Activated naive CD8-positive, alpha-beta T cell treated with anti-CD3 and anti-CD28 coated beads, Interleukin-2, amount 10 ng/mL, durations not matched to agents 7 days and 5 days (primary cell): ENCODE measurements around the gene TAS2R3. TPM values are rescaled to one million over a fixed set of nuclear protein-coding genes. Genes with fewer than 3 reads are reported as not detected.

Experiments
- ATAC-seq: fragments of 150-1000 bp; cut with Tn5 transposase; one replicate; pipeline ENCODE4 v1.10.0; 2021; ENCODE audit warnings: low read depth, moderate library complexity
- POLR2A ChIA-PET: fragments of 350-600 bp; sonication (Branson Sonifier 250); formaldehyde crosslinking; loops from one replicate; lab custom pipeline; 2021; ENCODE audit warnings: antibody characterized with exemption; lab: Charles Lee
- DNase-seq: peaks from one replicate; pipeline ENCODE4 v3.0.0; 2021
- H3K27ac Mint-ChIP-seq: one replicate; pipeline ENCODE4 v1.8.0; 2022; ENCODE audit warnings: mild to moderate bottlenecking, mixed read lengths
- H3K27me3 Mint-ChIP-seq: one replicate; pipeline ENCODE4 v1.8.0; 2022; ENCODE audit warnings: mild to moderate bottlenecking, moderate library complexity, mixed read lengths
- H3K36me3 Mint-ChIP-seq: one replicate; pipeline ENCODE4 v1.8.0; 2021; ENCODE audit warnings: mild to moderate bottlenecking, mixed read lengths
- H3K4me1 Mint-ChIP-seq: one replicate; pipeline ENCODE4 v1.8.0; 2021; ENCODE audit warnings: mixed read lengths
- H3K4me3 Mint-ChIP-seq: one replicate; pipeline ENCODE4 v1.8.0; 2022; ENCODE audit warnings: mild to moderate bottlenecking, moderate library complexity, mixed read lengths
- H3K9me3 Mint-ChIP-seq: one replicate; pipeline ENCODE4 v1.8.0; 2021; ENCODE audit warnings: mixed read lengths
- total RNA-seq, 2 experiments: library from RNA; stranded (reverse); gene quantifications; one replicate each; pipeline ENCODE4 v1.2.3, GENCODE V29; 2021

The TAS2R3 gene, protein sequence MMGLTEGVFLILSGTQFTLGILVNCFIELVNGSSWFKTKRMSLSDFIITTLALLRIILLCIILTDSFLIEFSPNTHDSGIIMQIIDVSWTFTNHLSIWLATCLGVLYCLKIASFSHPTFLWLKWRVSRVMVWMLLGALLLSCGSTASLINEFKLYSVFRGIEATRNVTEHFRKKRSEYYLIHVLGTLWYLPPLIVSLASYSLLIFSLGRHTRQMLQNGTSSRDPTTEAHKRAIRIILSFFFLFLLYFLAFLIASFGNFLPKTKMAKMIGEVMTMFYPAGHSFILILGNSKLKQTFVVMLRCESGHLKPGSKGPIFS
- total RNA-seq, result 1 to 10 TPM; 2.9 to 3.1 TPM

DNA sequence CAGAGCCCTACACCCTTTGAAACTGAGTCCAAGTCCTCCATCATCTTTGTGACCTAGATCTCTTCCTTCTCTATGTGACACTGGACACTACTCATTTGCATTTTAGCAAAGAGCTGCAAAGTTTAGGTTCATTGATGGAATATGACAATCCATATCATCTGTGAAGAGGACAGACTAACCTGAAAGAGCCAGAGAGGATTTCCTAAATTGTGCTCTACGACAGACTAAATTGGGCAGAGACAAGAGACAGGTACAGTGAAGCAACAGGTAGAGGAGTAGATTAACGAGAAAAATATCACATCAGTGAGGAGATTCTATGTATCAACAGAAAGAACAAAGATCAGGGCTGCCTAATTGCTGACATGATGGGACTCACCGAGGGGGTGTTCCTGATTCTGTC is at the start of gene TAS2R3:
TSS of gene TAS2R3 (plus strand) at position 301 of the 400 bp plus-strand sequence. CDS start at position 363, 62 bp downstream.
- Mint-ChIP-seq H3K27ac (no peak within 1 kb of the TSS), H3K9me3 (no peaks in the 10 kb centered on the region), H3K4me1 (no peaks in the 10 kb centered on the region), H3K27me3 (no peaks in the 10 kb centered on the region), H3K4me3 (no peak within 1 kb of the TSS), H3K36me3 (peaks cover 25% of the 10 kb centered on the region)
- POLR2A ChIA-PET, result no interaction called here
- ATAC-seq, result no peak
- no peak for DNase-seq

DNA sequence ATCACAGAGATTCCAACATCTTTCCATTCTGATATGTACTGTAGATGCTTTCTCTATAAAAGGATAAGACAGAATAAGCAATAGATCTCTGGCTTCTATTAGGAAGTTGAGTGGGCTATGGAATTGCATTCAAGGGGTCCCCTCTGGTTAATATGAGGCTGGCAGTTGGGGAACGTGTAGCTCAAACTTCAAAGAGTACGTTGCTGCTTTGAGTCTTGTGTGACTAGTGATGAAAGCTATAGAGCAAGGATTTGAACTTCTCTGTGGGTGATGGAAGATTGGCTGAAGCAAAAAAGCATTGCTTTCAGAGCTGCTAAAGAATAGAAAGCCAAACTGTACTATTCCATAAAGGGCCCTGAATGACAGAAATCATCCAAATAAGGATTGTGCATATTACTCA is 49.3 kb upstream of the TAS2R3 start:
- H3K4me3 Mint-ChIP-seq, result no peak overlapping the region
- peaks cover 1% of the 10 kb centered on the region for H3K36me3 Mint-ChIP-seq
- DNase-seq (no peak), ATAC-seq (no peak)
- peaks cover 5% of the 10 kb centered on the region for H3K4me1 Mint-ChIP-seq
- H3K27ac Mint-ChIP-seq, result no peak overlapping the region
- POLR2A ChIA-PET, result no interaction called here
- H3K9me3 Mint-ChIP-seq, result no peaks in the 10 kb centered on the region
- H3K27me3 Mint-ChIP-seq, result no peaks in the 10 kb centered on the region

DNA sequence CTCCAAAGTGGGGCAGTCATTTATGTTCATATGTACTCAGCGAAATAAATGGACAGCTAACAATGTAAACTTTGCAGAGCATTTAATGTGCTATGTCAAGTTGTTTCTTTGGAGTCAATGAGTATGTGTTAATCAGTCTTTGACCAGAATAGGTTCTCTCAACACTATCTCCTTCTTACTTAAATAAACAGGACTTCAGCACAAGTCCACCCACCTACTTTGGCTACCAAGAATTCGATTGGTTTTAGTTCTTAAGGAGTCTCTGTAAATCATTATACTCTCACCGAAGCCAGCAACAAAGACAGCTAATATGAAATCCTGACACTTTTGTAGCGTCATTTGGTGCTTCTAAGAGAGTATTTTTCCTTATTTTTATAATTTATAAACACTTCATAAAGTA is 48.9 kb upstream of the TAS2R3 start:
- peaks cover 1% of the 10 kb centered on the region for H3K36me3 Mint-ChIP-seq
- POLR2A ChIA-PET, result no interaction called here
- no peaks in the 10 kb centered on the region for H3K9me3 Mint-ChIP-seq
- no peak for DNase-seq
- no peak overlapping the region for H3K27ac Mint-ChIP-seq
- H3K27me3 Mint-ChIP-seq, result no peaks in the 10 kb centered on the region
- ATAC-seq, result no peak
- H3K4me3 Mint-ChIP-seq, result no peak overlapping the region
- peaks cover 5% of the 10 kb centered on the region for H3K4me1 Mint-ChIP-seq

DNA sequence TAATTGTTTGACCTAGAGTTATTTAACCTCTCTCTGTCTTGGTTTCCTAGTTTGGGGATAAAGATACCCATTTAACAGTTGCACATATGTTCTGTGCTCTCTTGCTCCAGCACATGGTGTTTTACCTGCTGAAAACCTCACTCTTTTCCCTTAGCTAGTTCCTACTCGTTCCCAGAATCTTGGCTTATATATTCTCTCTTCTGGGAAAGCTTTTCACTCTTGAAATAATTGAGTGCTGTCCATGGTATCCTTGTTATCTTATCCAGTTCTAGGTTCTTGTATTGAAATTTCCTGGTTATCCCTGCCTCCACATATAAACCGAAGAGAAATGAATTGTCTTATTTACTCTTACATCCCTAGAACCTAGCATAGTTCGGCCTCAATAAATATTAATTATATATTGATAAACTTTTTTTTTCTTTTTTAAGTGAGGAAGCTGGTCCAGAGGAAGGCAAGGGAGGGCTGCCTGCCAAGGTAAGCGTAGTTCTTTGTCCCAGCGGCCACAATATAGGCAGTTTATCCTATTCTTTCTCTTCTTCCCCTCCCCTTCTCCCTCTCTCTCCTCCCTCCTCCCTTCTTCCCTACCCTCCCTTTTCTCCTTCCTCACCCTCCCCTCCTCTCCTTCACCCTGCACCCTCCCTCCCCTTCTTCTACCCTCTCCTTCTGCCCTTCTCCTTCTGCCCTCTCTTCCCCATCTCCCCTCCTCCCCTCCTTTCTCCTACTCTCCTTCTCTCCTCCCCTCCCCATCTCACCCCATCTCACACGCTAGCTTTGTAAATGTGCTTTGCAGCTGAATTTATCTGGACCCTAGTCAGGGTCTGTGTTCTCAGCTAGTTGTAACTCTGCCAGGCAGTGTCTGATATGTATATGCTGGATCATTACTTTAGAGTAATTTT is 47.9 kb upstream of the TAS2R3 start:
- no peaks in the 10 kb centered on the region for H3K9me3 Mint-ChIP-seq
- no peak overlapping the region for H3K27ac Mint-ChIP-seq
- H3K4me3 Mint-ChIP-seq, result no peak overlapping the region
- DNase-seq (no peak), ATAC-seq (no peak)
- POLR2A ChIA-PET, result interaction anchor here (0.6 kb wide), 1 partner anchor 280 kb away, joined by 4 read pairs; no protein-coding TSS in a partner anchor
- peaks cover 5% of the 10 kb centered on the region for H3K4me1 Mint-ChIP-seq
- peaks cover under 1% of the 10 kb centered on the region for H3K36me3 Mint-ChIP-seq
- H3K27me3 Mint-ChIP-seq, result no peaks in the 10 kb centered on the region

DNA sequence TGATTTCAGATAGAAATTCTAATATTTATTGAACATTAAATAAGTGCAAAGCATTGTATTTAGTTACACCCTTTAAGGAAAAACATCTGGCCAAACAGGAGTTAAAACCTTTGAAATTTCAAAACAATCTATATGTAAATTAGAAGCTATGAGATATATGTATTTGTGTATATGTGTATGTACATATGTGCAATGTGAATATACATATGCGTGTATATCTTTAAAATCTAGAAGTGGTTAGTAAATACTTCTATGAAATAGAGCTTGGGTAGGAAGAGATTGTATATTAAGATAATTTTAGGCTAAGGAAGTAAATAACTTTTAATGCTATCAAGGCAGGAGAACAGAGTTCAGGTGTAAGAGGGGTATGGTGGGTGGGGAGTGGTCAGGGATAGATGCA is 46.4 kb upstream of the TAS2R3 start:
- no peaks in the 10 kb centered on the region for H3K9me3 Mint-ChIP-seq
- H3K36me3 Mint-ChIP-seq, result no peaks in the 10 kb centered on the region
- DNase-seq, result no peak
- POLR2A ChIA-PET, result no interaction called here
- no peak overlapping the region for H3K27ac Mint-ChIP-seq
- H3K4me1 Mint-ChIP-seq, result no peaks in the 10 kb centered on the region
- H3K4me3 Mint-ChIP-seq, result no peak overlapping the region
- ATAC-seq, result no peak
- H3K27me3 Mint-ChIP-seq, result no peaks in the 10 kb centered on the region

DNA sequence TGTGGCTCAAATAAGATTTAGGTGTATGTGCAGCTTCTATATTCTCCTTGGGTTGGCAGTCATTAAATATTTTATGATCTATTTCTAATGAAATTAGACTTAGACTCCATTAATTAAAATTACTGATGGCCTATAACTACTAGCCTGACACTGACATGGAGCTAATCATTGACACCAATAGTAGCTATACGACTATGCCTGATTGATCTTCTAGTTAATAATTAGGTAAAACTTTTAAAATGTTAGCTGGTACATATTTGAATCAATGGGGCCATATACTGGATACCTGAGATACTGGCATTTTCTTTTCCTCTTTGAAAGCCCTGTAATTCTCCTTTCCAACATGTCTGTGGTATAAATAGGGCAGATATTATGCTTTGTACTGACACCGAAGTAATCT is 41.4 kb upstream of the TAS2R3 start:
- Mint-ChIP-seq H3K4me1 (no peaks in the 10 kb centered on the region), H3K4me3 (no peak overlapping the region), H3K27me3 (no peaks in the 10 kb centered on the region), H3K36me3 (no peaks in the 10 kb centered on the region), H3K9me3 (no peaks in the 10 kb centered on the region), H3K27ac (no peak overlapping the region)
- POLR2A ChIA-PET, result no interaction called here
- ATAC-seq, result no peak
- no peak for DNase-seq

DNA sequence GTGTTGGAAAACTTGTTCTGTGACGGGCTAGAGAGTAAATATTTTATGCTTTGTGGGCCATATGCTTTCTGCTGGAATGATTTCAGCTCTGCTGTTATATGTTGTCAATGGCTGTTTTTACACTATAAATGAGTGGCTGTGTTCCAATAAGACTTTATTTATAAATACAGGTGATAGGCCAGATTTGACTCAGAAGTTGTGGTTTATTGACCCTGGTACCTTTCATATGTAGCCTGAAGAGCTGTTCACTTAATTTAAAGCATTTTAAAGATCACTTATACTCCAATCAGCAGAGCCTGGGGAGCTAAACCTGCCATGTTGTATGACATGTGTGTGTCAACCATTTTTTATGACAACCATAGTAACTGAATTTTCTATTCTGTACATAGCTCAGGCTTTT is 34.9 kb upstream of the TAS2R3 start:
- Mint-ChIP-seq H3K27me3 (no peaks in the 10 kb centered on the region), H3K4me1 (no peaks in the 10 kb centered on the region), H3K36me3 (no peaks in the 10 kb centered on the region), H3K4me3 (no peak overlapping the region), H3K27ac (no peak overlapping the region), H3K9me3 (no peaks in the 10 kb centered on the region)
- POLR2A ChIA-PET, result no interaction called here
- DNase-seq (no peak), ATAC-seq (no peak)

DNA sequence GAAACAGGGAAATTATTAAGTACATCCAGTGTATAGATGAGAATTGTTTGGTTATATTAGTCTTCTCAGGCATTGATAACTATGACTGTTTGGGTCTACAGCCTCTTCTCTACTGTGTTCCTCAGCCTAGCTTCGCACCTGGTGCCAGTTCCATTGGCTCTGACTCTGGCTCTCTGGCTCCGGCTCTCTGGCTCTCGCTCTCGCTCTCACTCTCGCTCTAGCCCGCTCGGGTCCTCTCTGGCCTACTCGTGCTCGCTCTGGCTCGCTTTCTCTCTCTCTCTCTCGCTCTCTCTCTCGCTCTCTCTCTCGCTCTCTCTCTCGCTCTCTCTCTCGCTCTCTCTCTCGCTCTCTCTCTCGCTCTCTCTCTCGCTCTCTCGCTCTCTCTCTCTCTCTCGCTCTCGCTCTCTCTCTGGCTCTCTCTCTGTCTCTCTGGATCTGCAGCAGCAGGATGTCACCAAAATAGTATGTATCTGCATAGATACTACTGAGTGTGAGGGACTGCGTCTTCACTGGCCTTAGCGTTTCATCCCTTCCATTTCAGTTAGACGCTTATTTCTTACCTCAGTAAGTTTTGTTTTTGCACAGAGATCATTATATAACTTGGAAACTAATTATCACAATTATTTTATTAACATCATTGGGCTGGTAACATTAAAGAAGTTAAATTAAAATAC is 32.3 kb upstream of the TAS2R3 start:
- Mint-ChIP-seq H3K9me3 (no peaks in the 10 kb centered on the region), H3K27me3 (no peaks in the 10 kb centered on the region), H3K27ac (no peak overlapping the region), H3K4me1 (peaks cover under 1% of the 10 kb centered on the region), H3K36me3 (no peaks in the 10 kb centered on the region), H3K4me3 (no peak overlapping the region)
- no peak for DNase-seq
- ATAC-seq, result no peak
- POLR2A ChIA-PET, result no interaction called here

DNA sequence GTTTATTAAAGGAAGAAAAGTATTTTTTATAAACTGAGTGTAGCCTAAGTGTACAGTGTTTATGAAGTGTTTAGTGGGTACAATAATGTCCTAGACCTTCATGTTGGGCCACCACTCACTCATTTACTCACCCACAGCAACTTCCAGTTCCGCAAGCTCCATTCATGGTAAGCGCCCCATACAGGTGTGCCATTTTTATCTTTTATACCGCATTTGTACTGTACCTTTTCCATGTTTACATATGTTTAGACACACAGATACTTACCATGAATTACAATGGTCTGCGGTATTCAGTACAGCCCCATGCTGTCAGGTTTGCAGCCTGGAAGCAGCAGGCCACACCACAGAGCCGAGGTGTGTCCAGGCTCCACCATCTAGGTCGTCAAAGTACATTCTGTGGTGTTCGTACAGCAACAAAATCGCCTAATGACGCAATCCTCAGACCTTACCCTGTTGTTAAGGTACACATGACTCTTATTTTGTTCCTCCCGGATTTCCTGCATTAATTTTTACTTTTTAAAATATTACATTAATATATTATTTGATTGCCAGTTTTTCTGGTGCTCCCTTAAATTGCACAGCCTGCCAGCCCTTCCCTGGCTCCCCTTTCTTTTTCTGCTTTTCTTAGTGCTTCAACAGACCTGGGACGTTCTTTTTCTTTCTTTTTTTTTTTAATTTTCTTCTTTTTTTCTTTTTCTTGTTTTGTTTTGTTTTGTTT is 26.6 kb upstream of the TAS2R3 start:
- DNase-seq (no peak), ATAC-seq (no peak)
- Mint-ChIP-seq H3K4me1 (peaks cover 19% of the 10 kb centered on the region), H3K9me3 (no peaks in the 10 kb centered on the region), H3K36me3 (peaks cover 7% of the 10 kb centered on the region), H3K27me3 (no peaks in the 10 kb centered on the region), H3K27ac (peak overlapping the region; percentile 96), H3K4me3 (peak overlapping the region; percentile 94)
- POLR2A ChIA-PET, result interaction anchor here (0.7 to 3.4 kb wide), 9 partner anchors 31 to 1258 kb away, joined by 3 to 36 read pairs (median 4); partner anchors contain the start of genes AGK, DENND11 and MRPS33

DNA sequence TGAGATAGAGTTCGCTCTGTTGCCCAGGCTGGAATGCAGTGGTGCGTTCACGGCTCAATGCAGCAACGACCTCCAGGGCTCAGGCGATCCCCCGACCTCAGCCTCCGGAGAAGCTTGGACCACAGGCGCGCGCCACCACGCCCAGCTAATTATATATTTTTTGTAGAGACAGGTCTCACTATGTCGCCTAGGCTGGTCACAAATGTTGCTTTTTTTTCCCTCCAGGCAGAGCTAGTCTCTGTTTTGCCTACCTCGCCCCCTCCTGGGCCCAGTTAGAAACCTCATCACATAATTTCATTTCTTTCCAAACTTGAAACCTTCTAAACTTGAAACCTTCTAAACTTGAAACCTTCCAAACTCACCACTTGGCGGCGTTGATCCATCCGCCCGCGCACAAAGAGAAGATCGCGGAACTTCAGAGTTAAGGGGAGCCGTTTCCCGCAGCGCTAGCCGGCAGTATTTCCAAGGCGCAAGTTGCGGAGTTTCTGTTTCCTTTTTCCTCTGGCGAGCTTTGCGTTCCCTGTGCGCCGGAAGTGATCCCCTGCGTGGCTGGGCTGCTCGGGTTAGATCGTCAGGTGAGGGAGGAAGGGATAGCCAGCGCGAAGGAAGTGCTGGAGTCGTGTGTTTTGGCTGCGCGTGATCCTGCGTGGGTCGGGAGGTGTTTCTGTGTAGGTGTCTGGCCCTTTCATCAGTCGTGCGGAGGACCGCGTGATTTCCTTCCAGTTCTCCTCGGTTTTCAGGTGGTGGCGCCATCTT is 25.9 kb upstream of the TAS2R3 start, which contains the start of gene SSBP1:
TSS of gene SSBP1 (plus strand) at position 523 of the 756 bp plus-strand sequence. CDS start 809 bp downstream, outside the sequence.
- H3K27me3 Mint-ChIP-seq, result no peaks in the 10 kb centered on the region
- peak within 1 kb of the TSS; percentile 94 for H3K4me3 Mint-ChIP-seq
- peak; percentile 91 for ATAC-seq

DNA sequence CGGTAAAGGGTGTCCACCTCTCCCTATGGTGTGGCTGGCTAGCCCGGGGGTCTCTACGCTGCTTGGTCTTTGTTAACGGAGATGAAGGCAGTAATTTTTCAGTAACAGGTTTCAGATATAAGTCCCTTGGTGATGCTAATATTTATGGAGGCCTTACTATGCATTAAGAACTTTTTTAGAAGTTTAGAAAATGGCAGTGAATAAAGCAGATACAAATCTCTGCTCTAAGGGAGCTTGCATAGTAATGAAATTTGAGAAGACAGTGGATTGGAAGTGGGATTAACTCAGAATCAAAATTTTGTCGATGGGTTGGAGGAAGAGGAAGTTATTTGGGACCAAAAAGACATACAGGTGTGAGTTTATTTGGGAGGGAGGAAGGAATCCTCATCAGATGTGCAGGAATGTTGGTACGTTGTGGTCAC is 25.3 kb upstream of the TAS2R3 start:
- H3K9me3 Mint-ChIP-seq, result no peaks in the 10 kb centered on the region
- H3K4me1 Mint-ChIP-seq, result peaks cover 21% of the 10 kb centered on the region
- no peak for DNase-seq
- peaks cover 16% of the 10 kb centered on the region for H3K36me3 Mint-ChIP-seq
- H3K27me3 Mint-ChIP-seq, result no peaks in the 10 kb centered on the region
- POLR2A ChIA-PET, result interaction anchor here (1.0 to 3.4 kb wide), 6 partner anchors 37 to 1065 kb away, joined by 3 to 36 read pairs (median 6); partner anchors contain the start of genes AGK, DENND11 and MRPS33
- peak overlapping the region; percentile 94 for H3K4me3 Mint-ChIP-seq
- no peak for ATAC-seq
- H3K27ac Mint-ChIP-seq, result peak overlapping the region; percentile 96

More for the DNA sequence above, 25.9 kb upstream of the TAS2R3 start, which contains the start of gene SSBP1:
- peak within 1 kb of the TSS; percentile 96 for H3K27ac Mint-ChIP-seq
- POLR2A ChIA-PET, result interaction anchor here (0.7 to 3.4 kb wide), 10 partner anchors 32 to 1258 kb away, joined by 3 to 36 read pairs (median 4); partner anchors contain the start of genes AGK, DENND11 and MRPS33
- H3K36me3 Mint-ChIP-seq, result peaks cover 10% of the 10 kb centered on the region
- peaks cover 21% of the 10 kb centered on the region for H3K4me1 Mint-ChIP-seq
- H3K9me3 Mint-ChIP-seq, result no peaks in the 10 kb centered on the region
- DNase-seq, result peak; percentile 87

DNA sequence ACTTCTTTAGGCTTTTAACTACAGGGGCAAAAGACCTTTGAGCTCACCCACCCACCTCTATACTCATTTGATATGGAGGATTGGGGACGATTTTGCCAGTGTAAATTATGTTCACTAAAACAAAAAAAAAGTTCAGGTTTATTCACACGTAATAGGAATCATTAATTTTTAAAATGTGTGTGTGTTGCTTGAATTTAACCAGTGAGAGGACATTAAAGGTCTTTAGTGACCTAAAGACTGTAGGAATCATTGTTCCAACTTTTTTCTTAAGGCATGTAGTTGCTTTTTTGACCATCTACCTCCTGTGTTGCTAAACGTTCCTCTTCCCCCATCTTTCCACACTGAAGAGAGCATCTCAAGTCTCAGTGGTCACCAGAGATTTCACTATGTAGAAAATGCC is 24.6 kb upstream of the TAS2R3 start:
- H3K4me3 Mint-ChIP-seq, result peak overlapping the region; percentile 94
- no peaks in the 10 kb centered on the region for H3K27me3 Mint-ChIP-seq
- DNase-seq, result no peak
- peak overlapping the region; percentile 51 for H3K27ac Mint-ChIP-seq
- peaks cover 19% of the 10 kb centered on the region for H3K36me3 Mint-ChIP-seq
- no peaks in the 10 kb centered on the region for H3K9me3 Mint-ChIP-seq
- POLR2A ChIA-PET, result interaction anchor here (3.4 kb wide), 1 partner anchor 37 kb away, joined by 36 read pairs; the partner anchor contains the start of gene DENND11
- ATAC-seq, result no peak
- H3K4me1 Mint-ChIP-seq, result peaks cover 24% of the 10 kb centered on the region
